ENCODE results near the gene CIP2A.
"Not testable (repeated sequence)": the region's sequence is repeated elsewhere in the genome, so short reads cannot be mapped to it uniquely, and the experiment has no call there.

The CIP2A gene

GRCh38 chr3:108589081-108589997 is at the start of gene CIP2A, which contains the start of gene DZIP3:
TSS of gene CIP2A (minus strand) at chr3:108589438. CDS start at chr3:108589375, 63 bp downstream.
TSS of gene DZIP3 (plus strand) at chr3:108589722. CDS start at chr3:108605407, 15,685 bp downstream.
- DNase-seq (ENCODE audit: low read depth): peak; percentile 62

GRCh38 chr3:108629974-108630373 is 40.7 kb upstream of the CIP2A start:
- DNase-seq (ENCODE audit: low read depth): no peak

GRCh38 chr3:108623504-108623903 is 34.3 kb upstream of the CIP2A start:
- DNase-seq (ENCODE audit: low read depth): no peak

GRCh38 chr3:108620250-108620649 is 31.0 kb upstream of the CIP2A start:
- no peak for DNase-seq (ENCODE audit: low read depth)

- not testable (repeated sequence) for DNase-seq (ENCODE audit: low read depth)
These were observed 26.9 kb upstream of the CIP2A start for GRCh38 chr3:108616090-108616489.

GRCh38 chr3:108610651-108611050 is 21.4 kb upstream of the CIP2A start:
- DNase-seq (ENCODE audit: low read depth): no peak

GRCh38 chr3:108608750-108609149 is 19.5 kb upstream of the CIP2A start:
- no peak for DNase-seq (ENCODE audit: low read depth)

GRCh38 chr3:108605491-108605890 is 16.3 kb upstream of the CIP2A start:
- no peak for DNase-seq (ENCODE audit: low read depth)

GRCh38 chr3:108605028-108605427 is 15.8 kb upstream of the CIP2A start:
- no peak for DNase-seq (ENCODE audit: low read depth)

- peak; percentile 9 for DNase-seq (ENCODE audit: low read depth)
These were observed 14.5 kb upstream of the CIP2A start for GRCh38 chr3:108603691-108604090.

GRCh38 chr3:108602935-108603294 is 13.7 kb upstream of the CIP2A start:
- DNase-seq (ENCODE audit: low read depth): no peak

- no peak for DNase-seq (ENCODE audit: low read depth)
These were observed 13.2 kb upstream of the CIP2A start for GRCh38 chr3:108602249-108602934.

GRCh38 chr3:108599677-108600409 is 10.6 kb upstream of the CIP2A start:
- DNase-seq (ENCODE audit: low read depth): no peak

- no peak for DNase-seq (ENCODE audit: low read depth)
These were observed 9.1 kb upstream of the CIP2A start for GRCh38 chr3:108598375-108598774.

GRCh38 chr3:108595321-108595720 is 6.1 kb upstream of the CIP2A start:
- no peak for DNase-seq (ENCODE audit: low read depth)

GRCh38 chr3:108590460-108590859 is 1.2 kb upstream of the CIP2A start:
- no peak for DNase-seq (ENCODE audit: low read depth)

- DNase-seq (ENCODE audit: low read depth): no peak
These were observed 723 bp upstream of the CIP2A start for GRCh38 chr3:108589998-108590323.

GRCh38 chr3:108588601-108589000 is 637 bp downstream of the CIP2A start:
- no peak for DNase-seq (ENCODE audit: low read depth)

GRCh38 chr3:108578064-108578463 is 11.2 kb downstream of the CIP2A start:
- no peak for DNase-seq (ENCODE audit: low read depth)

GRCh38 chr3:108569336-108569735 is 19.9 kb downstream of the CIP2A start:
- DNase-seq (ENCODE audit: low read depth): no peak

GRCh38 chr3:108566599-108566998 is 22.6 kb downstream of the CIP2A start:
- DNase-seq (ENCODE audit: low read depth): no peak

GRCh38 chr3:108565506-108565905 is 23.7 kb downstream of the CIP2A start:
- DNase-seq (ENCODE audit: low read depth): no peak

GRCh38 chr3:108564564-108564963 is 24.7 kb downstream of the CIP2A start:
- DNase-seq (ENCODE audit: low read depth): no peak
